Gastrocnemius medialis (tissue), 4 donors: ENCODE data around the gene TAGLN2. TPM values are rescaled to one million over a fixed set of nuclear protein-coding genes. Genes with fewer than 3 reads are reported as not detected.

ENCODE experiments used
- ATAC-seq, 2 donors: fragments of 150-250 bp; one replicate each; pipeline ENCODE4 v1.9.1; 2016
- DNase-seq, 2 donors: peaks; one replicate each; pipeline ENCODE4 v3.0.0-alpha.2; 2019
- H3K27ac ChIP-seq, 4 donors: fragments of 200-600 bp; sonication (generic); 1 replicate in 1 of 4; 2 replicates in 3 of 4; pipeline ENCODE4 v1.5.1; 2016 to 2018; ENCODE audit warnings: mild to moderate bottlenecking in 2 of 4, moderate library complexity in 1 of 4
- H3K27me3 ChIP-seq, 3 donors: fragments of 200-600 bp; sonication (generic) in 2 of 3; 1 replicate in 1 of 3; 2 replicates in 2 of 3; pipeline versions ENCODE4 v1.5.1 to v1.6.0; 2016 to 2019; ENCODE audit warnings: mild to moderate bottlenecking in 1 of 3, moderate library complexity in 1 of 3
- H3K36me3 ChIP-seq, 2 donors: fragments of 200-600 bp; sonication (generic) in 1 of 2; one replicate each; pipeline ENCODE4 v1.5.1; 2017 to 2018
- H3K4me1 ChIP-seq, 2 donors: fragments of 200-600 bp; sonication (generic) in 1 of 2; one replicate each; pipeline ENCODE4 v1.5.1; 2016 to 2017; ENCODE audit warnings: mild to moderate bottlenecking in 2 of 2
- H3K4me3 ChIP-seq, 4 donors: fragments of 200-600 bp; sonication (generic) in 3 of 4; 1 replicate in 1 of 4; 2 replicates in 3 of 4; pipeline ENCODE4 v1.5.1; 2016 to 2019; ENCODE audit warnings: mild to moderate bottlenecking in 2 of 4
- H3K9me3 ChIP-seq, 3 donors: fragments of 200-600 bp; sonication (generic) in 2 of 3; 1 replicate in 1 of 3; 2 replicates in 2 of 3; pipeline ENCODE4 v1.5.1; 2016 to 2019
- CTCF ChIP-seq, 5 experiments: fragments of 450-650 bp in 3 of 5; fragments of 200-600 bp in 2 of 5; sonication (generic) in 2 of 5; IDR thresholded peaks in 4 of 5; conservative IDR thresholded peaks in 1 of 5; 1 replicate in 4 of 5; 2 replicates in 1 of 5; pipeline ENCODE4 v1.5.1; 2016 to 2019; ENCODE audit warnings: antibody characterized with exemption in 5 of 5, mild to moderate bottlenecking in 3 of 5, moderate library complexity in 3 of 5
- POLR2A ChIP-seq, 2 donors: fragments of 450-650 bp; IDR thresholded peaks; one replicate each; pipeline ENCODE4 v1.6.1; 2017; ENCODE audit warnings: antibody characterized with exemption in 2 of 2, mild to moderate bottlenecking in 2 of 2, moderate library complexity in 2 of 2
- in situ Hi-C, 4 donors: fragments of 200-750 bp; cut with MboI; loops; one replicate each; pipeline versions ENCODE4 v1.15.0 to v1.8.0; 2017; ENCODE audit warnings: low sequenced_read_pairs in 4 of 4
- intact Hi-C: fragments of 100-400 bp; cut with DNase I; formaldehyde crosslinking; loops from one replicate; pipeline ENCODE4 v1.15.1; 2023; ENCODE audit warnings: low total_unique reads
- total RNA-seq, 4 donors: library from RNA; depleted of rRNA; stranded (reverse); fragments of >200 nt; gene quantifications; one replicate each; pipeline versions ENCODE4 v1.1.0 to v1.2.3, GENCODE V29; 2016

TAGLN2 gene
- total RNA-seq, 4 donors from 2014 or later, result 28.8 to 48.2 (median 37.5) TPM

GRCh38 chr1:159944623-159945455 lies 19.5 kb upstream of the TAGLN2 start:
- TF ChIP-seq CTCF (IDR thresholded peaks at IDR 0.05 in 4 of 5, conservative IDR thresholded peaks at IDR 0.05 in 1 of 5) (no peak), POLR2A (IDR thresholded peaks at IDR 0.05) (no peak)
- peaks cover 0 to 15% of the 10 kb centered on the region in 2 donors for H3K4me1 ChIP-seq
- DNase-seq, result no peak
- no peak for ATAC-seq
- no peaks in the 10 kb centered on the region for H3K36me3 ChIP-seq
- no peaks in the 10 kb centered on the region for H3K9me3 ChIP-seq
- in situ Hi-C loops, result loop anchor here in 1 of 4 donors (10.0 kb wide), 1 partner anchor 60 kb away; no protein-coding TSS in a partner anchor
- peak overlapping the region; percentile 45 to 62 (median 50) for H3K4me3 ChIP-seq
- H3K27ac ChIP-seq, result no peak overlapping the region
- intact Hi-C loops, result loop anchor here (5.0 kb wide), 1 partner anchor 148 kb away; no protein-coding TSS in a partner anchor
- H3K27me3 ChIP-seq, result peaks cover 24 to 27% (median 24%) of the 10 kb centered on the region in 3 donors

- in situ Hi-C loops, result loop anchor here in 1 of 4 donors (10.0 kb wide), 1 partner anchor 61 kb away; no protein-coding TSS in a partner anchor
- ATAC-seq (no peak), DNase-seq (no peak)
- Histone ChIP-seq H3K4me1 (peaks cover 0 to 15% of the 10 kb centered on the region in 2 donors), H3K9me3 (no peaks in the 10 kb centered on the region), H3K4me3 (no peak overlapping the region), H3K27me3 (peaks cover 24 to 27% (median 24%) of the 10 kb centered on the region in 3 donors), H3K27ac (no peak overlapping the region), H3K36me3 (no peaks in the 10 kb centered on the region)
- intact Hi-C loops, result no loop called here
- no peak for TF ChIP-seq POLR2A (IDR thresholded peaks at IDR 0.05)
- TF ChIP-seq CTCF (IDR thresholded peaks at IDR 0.05 in 4 of 5, conservative IDR thresholded peaks at IDR 0.05 in 1 of 5), result no peak
These were observed 18.8 kb upstream of the TAGLN2 start for GRCh38 chr1:159943908-159944622.

- in situ Hi-C loops (loop anchor here in 1 of 4 donors (10.0 kb wide), 1 partner anchor 62 kb away; no protein-coding TSS in a partner anchor), intact Hi-C loops (no loop called here)
- Histone ChIP-seq H3K4me3 (no peak overlapping the region), H3K27me3 (peaks cover 24 to 27% (median 24%) of the 10 kb centered on the region in 3 donors), H3K36me3 (no peaks in the 10 kb centered on the region), H3K27ac (no peak overlapping the region), H3K9me3 (no peaks in the 10 kb centered on the region), H3K4me1 (peaks cover 0 to 15% of the 10 kb centered on the region in 2 donors)
- TF ChIP-seq POLR2A (IDR thresholded peaks at IDR 0.05) (no peak), CTCF (IDR thresholded peaks at IDR 0.05 in 4 of 5, conservative IDR thresholded peaks at IDR 0.05 in 1 of 5) (no peak)
- DNase-seq (no peak), ATAC-seq (no peak)
These were observed 18.0 kb upstream of the TAGLN2 start for GRCh38 chr1:159943278-159943640.

- H3K9me3 ChIP-seq, result no peaks in the 10 kb centered on the region
- H3K27ac ChIP-seq, result no peak overlapping the region
- peaks cover 0 to 15% of the 10 kb centered on the region in 2 donors for H3K4me1 ChIP-seq
- no peak overlapping the region for H3K4me3 ChIP-seq
- DNase-seq, result no peak
- peaks cover 24 to 27% (median 24%) of the 10 kb centered on the region in 3 donors for H3K27me3 ChIP-seq
- intact Hi-C loops (no loop called here), in situ Hi-C loops (loop anchor here in 1 of 4 donors (10.0 kb wide), 1 partner anchor 62 kb away; no protein-coding TSS in a partner anchor)
- no peak for TF ChIP-seq POLR2A (IDR thresholded peaks at IDR 0.05)
- TF ChIP-seq CTCF (IDR thresholded peaks at IDR 0.05 in 4 of 5, conservative IDR thresholded peaks at IDR 0.05 in 1 of 5), result no peak
- ATAC-seq, result no peak
- H3K36me3 ChIP-seq, result no peaks in the 10 kb centered on the region
These were observed 17.4 kb upstream of the TAGLN2 start for GRCh38 chr1:159942632-159943277.
